ENCODE measurements around the gene ULK4. TPM values are rescaled to one million over a fixed set of nuclear protein-coding genes. Genes with fewer than 3 reads are reported as not detected.

Gene ULK4
- total RNA-seq, 1 experiment from 2014 or later, result 7.3 TPM

DNA sequence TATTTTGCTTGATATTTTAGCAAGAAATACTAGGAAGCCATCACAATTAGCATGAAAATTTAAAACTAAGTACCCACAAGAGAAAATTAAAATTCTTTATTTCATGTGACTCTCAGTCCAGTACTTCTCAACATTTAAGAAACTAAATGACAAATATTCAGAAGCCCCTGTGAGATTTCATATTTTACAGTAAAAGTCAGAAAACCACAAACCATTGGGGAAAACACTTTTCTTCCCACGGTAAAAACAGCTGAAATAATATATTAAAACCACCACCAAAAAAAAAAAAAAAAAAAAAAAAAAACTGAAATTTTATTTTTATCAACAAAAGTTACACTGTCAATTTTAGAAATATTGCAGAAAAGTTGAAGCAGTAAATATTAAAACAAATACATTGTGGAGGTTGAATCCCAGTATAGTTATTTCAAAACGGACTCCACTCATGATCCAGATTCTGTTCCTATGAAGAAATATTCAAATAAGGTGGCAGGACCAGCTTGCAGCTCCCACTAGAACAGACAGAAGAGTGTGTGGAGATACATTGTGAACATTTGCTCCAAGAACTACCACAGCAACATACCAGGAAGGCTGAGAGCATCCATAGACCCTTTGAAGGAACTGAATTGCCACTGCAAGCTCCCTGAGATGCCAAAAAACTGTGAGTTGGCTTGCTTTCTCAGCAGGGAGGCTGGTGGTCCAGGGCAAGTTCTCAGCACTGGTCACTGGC, 454.4 kb downstream of the ULK4 start:
- no peak for DNase-seq (ENCODE audit: low read depth)
- in situ Hi-C loops (cut with HindIII; ENCODE audit: low pct_unique_long_range_greater_than_20kb, low sequenced_read_pairs), result no loop called here

DNA sequence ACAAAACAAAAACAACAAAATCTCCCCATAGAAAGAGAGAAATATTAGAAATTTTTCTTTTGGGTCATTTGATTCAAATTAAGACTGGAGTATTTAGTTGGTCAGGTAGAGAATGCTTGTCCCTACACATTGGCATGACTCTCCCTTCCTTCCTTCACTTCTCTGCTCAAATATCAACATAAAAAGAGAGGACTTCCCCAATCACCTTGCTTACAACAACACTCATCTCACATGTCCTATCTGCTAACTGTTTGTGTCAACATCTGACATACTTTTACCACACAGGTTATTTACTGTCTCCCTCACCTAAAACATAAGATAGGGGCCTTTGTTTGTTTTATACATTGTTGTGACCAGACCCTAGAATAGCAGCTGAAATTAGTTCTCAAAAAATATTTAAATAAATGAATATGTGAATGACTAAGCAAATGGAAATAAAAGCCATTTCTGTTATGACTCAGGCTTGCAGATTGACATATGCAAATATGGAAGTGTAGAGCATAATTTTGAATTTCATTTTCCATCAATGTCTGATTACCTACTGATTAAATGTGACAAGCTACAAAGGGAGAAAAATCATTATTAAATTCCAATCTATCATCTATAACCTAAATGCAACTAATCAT, 457.8 kb downstream of the ULK4 start:
- no peak for DNase-seq (ENCODE audit: low read depth)
- in situ Hi-C loops (cut with HindIII; ENCODE audit: low pct_unique_long_range_greater_than_20kb, low sequenced_read_pairs), result no loop called here

DNA sequence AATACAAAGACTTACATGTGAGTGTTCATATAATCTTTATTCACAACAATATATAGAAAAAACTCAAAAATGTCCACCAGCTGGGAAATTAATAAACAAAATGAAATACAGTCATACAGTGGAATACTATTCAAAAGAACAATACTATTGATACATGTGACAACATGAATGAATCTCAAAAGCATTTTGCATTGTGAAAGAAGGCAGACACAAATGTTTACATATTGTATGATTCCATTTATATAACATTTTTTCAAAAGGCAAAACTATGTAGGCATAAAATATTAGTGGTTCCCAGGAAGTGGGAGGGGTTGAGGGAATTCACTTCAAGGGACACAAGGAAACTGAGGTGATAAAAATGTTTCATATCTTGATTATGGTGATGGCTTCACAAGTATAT, 459.4 kb downstream of the ULK4 start:
- in situ Hi-C loops (cut with HindIII; ENCODE audit: low pct_unique_long_range_greater_than_20kb, low sequenced_read_pairs), result no loop called here
- no peak for DNase-seq (ENCODE audit: low read depth)

DNA sequence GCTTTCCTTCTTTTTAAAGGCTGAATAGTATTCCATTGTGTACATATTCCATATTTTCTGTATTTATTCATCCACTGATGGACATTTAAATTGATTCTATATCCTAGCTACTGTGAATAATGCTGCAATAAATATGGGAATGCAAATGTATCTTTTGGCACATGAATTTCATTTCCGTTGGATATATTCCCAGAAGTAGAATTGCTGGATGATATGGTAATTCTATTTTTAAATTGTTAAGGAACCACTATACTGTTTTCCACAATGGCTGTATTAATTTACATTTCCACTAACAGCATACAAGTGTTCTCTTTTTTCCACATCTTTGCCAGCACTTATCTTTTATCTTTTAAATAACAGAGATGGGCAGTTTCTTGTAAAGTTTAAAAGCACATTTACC, 459.9 kb downstream of the ULK4 start:
- in situ Hi-C loops (cut with HindIII; ENCODE audit: low pct_unique_long_range_greater_than_20kb, low sequenced_read_pairs), result no loop called here
- no peak for DNase-seq (ENCODE audit: low read depth)

DNA sequence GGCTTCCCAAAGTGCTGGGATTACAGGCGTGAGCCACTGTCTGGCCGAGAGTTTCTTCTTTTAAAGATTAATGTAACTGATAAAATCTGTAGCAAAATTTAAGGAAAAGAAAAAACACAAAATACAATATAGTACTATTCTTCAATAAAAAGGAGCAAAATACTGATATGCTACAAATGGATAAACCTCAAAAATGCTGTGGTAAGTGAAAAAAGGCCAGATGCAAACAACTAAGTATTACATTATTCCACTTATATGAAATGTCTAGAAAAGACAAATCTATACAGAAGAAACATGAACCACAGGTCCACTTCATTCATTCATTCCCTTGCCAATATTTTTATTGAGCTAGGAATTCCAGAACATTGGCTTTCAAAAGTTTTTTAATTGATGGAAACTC, 463.1 kb downstream of the ULK4 start:
- no peak for DNase-seq (ENCODE audit: low read depth)
- in situ Hi-C loops (cut with HindIII; ENCODE audit: low pct_unique_long_range_greater_than_20kb, low sequenced_read_pairs), result no loop called here

DNA sequence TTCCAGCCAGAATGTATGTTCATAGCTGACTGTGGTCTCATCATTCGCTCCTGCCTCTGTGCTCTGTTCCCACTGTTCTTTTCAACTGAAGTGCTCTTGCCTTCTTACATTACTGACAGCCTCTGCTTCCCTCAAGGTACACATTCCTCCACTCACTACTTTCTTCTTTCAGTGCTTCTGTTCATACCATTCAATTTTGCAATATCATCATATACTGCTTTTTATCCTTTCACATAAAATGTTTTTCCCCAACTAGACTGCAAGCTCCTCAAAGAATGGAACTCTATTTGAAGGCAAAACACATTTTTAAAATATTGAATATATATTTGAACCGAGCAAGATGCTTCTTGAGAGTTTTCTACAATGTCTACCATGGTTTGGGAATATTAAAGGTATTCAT, 471.5 kb downstream of the ULK4 start:
- in situ Hi-C loops (cut with HindIII; ENCODE audit: low pct_unique_long_range_greater_than_20kb, low sequenced_read_pairs), result no loop called here
- no peak for DNase-seq (ENCODE audit: low read depth)

DNA sequence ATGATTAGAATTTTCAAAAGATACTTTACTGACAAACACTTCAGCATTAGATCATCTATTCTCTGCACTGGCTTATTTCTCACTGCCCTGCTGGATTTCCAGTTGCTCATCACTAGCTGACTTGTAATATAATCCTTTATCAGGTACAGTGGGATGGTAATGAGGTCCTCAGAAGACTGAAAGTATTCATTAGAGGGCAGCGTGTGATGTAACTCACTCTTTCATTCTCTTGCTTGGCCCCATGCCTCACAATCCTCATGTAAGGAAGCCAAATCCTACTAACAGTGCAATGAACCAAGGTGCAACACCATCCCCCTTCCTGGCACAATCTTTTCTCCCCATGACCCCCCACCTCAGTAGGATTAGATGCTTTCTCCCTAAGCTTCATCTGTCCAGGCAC, 472.7 kb downstream of the ULK4 start:
- no peak for DNase-seq (ENCODE audit: low read depth)
- in situ Hi-C loops (cut with HindIII; ENCODE audit: low pct_unique_long_range_greater_than_20kb, low sequenced_read_pairs), result no loop called here

DNA sequence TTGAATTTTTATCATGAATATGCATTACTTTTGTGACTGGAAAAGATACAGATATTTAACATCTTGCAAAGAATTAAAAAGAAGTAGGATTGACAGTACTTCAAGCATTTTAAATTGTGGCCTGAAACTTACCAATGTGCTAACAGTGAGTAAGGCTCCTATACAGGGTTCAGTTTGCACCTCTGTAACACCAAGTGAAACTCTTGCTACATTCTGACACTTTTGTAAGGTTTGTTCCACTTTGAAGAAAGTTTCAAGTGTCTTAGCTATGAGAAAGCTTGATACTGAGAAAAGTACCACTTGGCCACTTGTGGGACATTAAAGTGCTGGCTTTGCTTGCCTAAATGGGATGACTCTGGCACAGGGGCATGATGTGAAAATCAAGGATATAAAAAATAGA, 473.4 kb downstream of the ULK4 start:
- in situ Hi-C loops (cut with HindIII; ENCODE audit: low pct_unique_long_range_greater_than_20kb, low sequenced_read_pairs), result no loop called here
- no peak for DNase-seq (ENCODE audit: low read depth)

DNA sequence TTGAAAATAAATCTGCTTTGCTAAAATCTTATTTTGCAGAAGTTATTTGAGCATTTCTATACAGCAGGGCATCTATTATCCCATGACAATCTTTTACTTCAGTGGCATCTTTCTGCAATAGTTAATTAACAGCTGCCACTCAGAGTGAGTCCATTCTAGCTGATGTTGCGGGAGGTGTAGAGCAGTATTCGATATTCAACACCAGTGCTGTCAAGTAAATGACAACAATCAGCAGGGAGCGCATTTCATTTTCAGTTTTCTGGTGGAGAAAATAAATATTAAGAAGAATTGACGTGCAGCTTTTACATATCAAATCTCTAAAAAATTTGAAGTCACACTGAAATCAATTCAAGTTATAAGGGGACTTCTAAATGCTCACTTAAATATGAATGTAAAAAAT, 476.4 kb downstream of the ULK4 start:
- DNase-seq (ENCODE audit: low read depth), result no peak
- in situ Hi-C loops (cut with HindIII; ENCODE audit: low pct_unique_long_range_greater_than_20kb, low sequenced_read_pairs), result no loop called here

DNA sequence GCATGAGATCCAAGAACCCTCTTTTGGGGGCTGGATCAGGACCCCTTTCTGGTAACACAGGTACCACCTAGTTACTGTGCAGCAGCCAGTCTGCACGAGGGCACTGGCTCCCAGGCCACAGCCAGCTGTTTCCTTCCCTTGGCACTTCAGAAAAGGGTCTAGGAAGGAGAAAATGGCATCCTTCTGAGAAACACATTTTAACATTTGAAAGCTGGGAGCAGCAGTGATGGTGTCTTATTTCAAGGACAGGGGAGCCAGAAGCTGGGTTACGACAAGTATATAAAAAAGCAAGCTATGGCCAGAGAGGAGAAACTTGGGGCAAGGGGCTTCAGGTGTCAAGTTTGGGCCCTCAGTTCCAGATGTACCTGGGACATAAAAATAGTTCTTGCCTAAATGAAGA, 479.8 kb downstream of the ULK4 start:
- DNase-seq (ENCODE audit: low read depth), result no peak
- in situ Hi-C loops (cut with HindIII; ENCODE audit: low pct_unique_long_range_greater_than_20kb, low sequenced_read_pairs), result no loop called here

DNA sequence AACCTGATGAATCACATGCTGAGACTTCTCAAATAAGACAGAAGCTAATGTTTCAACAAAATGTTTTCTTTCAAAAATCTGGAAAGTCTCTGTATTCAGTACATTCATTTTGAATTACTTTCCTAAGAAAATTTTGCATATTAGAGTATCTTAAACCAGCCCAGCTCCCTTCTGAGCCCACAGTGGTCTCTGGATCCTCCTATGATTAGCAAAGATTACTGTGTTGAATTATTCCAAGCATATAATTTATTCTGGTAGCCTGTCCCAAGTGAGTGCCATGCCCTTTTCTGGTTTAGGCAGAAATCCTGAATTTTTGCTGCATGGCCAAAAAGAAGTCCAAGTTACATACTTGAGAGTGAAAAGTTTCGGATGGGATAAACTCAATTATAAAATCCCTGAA, 483.6 kb downstream of the ULK4 start:
- DNase-seq (ENCODE audit: low read depth), result no peak
- in situ Hi-C loops (cut with HindIII; ENCODE audit: low pct_unique_long_range_greater_than_20kb, low sequenced_read_pairs), result no loop called here

DNA sequence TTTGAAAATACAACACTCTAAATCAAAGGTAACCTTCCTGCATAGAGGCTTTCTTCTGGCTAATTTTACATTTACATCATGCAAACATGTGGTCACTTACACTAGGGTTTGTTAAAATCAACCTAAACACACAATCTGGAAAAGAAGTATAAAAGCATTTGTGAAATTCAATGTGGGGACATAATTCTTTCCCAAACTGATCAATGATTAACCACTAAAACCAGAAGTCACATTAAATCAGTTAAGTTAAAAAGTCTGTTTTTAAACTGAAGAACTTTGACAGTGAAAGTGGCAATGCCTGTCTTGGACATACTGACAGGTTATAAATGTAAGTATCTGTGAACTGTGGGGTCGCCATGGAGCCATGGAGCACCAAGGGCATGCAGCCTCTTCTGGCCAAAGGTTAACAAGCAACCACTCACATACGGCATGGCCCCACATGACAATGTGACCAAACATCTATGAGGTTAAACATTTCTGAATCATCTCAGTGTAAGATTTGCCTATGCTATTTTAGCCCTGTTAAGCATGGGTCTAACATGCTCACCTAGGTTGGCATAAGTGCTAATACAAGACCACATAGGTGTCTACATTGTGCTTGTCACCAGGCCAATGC, 484.4 kb downstream of the ULK4 start:
- DNase-seq (ENCODE audit: low read depth), result peak; percentile 4
- in situ Hi-C loops (cut with HindIII; ENCODE audit: low pct_unique_long_range_greater_than_20kb, low sequenced_read_pairs), result no loop called here

DNA sequence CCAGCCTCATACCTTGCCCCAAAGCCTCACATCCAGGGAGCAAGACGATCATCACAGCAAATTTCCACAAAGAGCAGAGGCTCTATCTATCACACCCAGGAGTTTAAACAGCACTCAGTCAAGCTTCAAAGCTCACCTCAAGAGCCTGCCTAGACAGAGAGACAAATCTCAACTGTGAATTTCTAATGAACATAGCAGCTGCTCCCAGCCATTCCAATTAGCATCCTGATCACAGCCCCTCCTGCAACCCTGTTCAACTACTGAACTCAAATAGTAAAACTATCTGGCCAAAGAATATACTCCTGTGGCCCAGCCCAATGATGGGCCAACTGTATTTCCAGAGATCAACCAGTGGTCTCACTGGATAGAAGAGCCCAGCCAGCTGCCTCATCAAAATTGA, 492.8 kb downstream of the ULK4 start:
- in situ Hi-C loops (cut with HindIII; ENCODE audit: low pct_unique_long_range_greater_than_20kb, low sequenced_read_pairs), result no loop called here
- DNase-seq (ENCODE audit: low read depth), result no peak

DNA sequence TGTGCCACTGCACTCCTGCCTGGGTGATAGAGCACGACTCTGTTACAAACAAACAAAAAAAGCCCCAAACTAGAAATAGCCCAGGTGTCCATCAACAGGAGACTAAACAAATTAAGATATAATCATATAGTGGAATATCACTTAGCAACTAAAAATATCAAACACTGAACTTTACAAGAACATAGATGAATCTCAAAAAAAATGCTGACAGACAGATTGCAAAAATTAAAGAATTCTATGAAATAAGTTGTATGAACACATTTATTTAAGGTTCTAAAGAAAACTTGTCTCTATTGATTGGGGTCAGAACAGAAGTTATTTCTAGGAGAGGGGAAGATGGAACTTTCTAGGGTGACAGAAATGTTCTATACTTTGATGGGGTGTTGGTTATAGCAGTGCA, 494.4 kb downstream of the ULK4 start:
- in situ Hi-C loops (cut with HindIII; ENCODE audit: low pct_unique_long_range_greater_than_20kb, low sequenced_read_pairs), result no loop called here
- DNase-seq (ENCODE audit: low read depth), result no peak

DNA sequence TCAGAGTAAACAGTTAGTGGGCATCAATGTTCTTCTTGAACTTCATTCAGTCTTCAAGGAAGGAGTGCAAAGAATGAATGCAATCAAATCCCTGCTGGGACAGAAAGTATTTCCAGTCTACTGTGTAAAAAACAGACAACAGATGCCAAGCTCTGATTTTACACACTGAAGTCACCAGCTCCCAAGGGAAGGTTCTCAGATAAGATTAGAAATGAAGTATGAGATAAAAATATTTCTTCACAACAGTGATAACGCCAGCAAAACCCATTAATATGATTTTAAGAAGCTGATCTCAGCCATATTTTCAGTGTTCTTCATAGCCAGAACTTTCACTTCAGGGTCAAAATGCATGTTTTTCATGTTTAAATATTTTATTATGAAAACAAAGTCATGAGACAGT, 497.0 kb downstream of the ULK4 start:
- no peak for DNase-seq (ENCODE audit: low read depth)
- in situ Hi-C loops (cut with HindIII; ENCODE audit: low pct_unique_long_range_greater_than_20kb, low sequenced_read_pairs), result no loop called here

DNA sequence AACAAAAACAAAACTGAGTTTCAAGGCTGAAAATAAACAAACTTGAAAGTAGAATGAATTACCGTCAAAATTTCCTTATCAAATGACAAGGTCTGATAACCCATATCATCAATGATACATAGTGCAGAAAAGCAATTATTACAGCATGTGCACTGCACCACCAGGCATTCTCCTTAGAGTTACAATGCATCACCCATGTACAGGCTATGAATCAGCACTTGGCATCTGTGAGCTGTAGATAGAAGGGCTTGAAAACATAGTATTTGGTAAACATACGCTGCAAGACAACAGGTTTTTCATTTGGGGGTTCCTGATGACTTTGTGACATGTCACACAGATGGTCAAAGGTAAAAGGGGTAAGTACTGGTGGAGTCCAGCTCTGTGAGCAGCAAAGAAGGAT, 497.5 kb downstream of the ULK4 start:
- no peak for DNase-seq (ENCODE audit: low read depth)
- in situ Hi-C loops (cut with HindIII; ENCODE audit: low pct_unique_long_range_greater_than_20kb, low sequenced_read_pairs), result no loop called here

DNA sequence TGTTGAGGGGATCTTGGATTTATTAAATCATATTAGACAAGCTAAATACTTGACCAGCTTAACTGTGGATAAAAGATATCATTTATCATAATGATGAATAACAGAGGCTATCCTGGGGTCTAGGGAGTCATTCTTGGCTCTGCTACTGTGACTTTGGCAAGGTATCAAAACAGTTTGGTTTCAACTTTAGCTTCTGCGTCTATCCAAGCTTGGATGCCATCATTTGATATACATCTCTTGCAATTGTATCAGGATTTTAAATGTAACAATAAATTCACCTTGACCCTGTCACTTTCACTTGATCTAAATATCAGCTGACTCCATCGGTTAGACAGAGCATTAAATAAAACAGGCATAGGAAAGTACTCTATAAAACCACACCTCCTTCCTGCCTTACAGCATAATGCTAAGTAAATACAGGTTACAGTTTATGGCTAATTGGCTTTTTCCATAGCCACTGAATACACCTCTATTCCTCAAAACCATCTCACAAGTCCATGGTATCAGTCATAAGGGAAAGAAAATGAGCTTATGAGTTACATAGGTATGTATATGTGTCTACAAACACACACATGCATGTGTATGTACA, 499.7 kb downstream of the ULK4 start:
- no peak for DNase-seq (ENCODE audit: low read depth)
- in situ Hi-C loops (cut with HindIII; ENCODE audit: low pct_unique_long_range_greater_than_20kb, low sequenced_read_pairs), result no loop called here

DNA sequence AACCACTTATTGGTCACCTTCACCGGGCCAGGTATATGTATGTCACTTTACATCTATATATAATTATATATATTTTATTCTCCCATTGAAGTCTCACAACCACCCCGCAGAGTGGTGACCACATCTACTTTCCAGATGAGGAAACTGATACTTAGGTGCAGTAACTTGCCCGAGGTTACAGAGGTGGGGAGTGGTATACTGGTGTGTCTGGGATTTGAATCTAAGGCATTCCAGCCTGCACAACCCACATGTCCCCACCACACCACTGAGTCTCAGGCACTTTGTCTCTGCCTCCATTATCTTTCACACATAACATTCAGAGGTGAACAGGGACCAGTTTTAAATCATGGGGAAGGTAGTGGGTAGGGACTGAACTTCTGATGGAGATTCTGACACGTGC, 501.2 kb downstream of the ULK4 start:
- DNase-seq (ENCODE audit: low read depth), result no peak
- in situ Hi-C loops (cut with HindIII; ENCODE audit: low pct_unique_long_range_greater_than_20kb, low sequenced_read_pairs), result no loop called here

DNA sequence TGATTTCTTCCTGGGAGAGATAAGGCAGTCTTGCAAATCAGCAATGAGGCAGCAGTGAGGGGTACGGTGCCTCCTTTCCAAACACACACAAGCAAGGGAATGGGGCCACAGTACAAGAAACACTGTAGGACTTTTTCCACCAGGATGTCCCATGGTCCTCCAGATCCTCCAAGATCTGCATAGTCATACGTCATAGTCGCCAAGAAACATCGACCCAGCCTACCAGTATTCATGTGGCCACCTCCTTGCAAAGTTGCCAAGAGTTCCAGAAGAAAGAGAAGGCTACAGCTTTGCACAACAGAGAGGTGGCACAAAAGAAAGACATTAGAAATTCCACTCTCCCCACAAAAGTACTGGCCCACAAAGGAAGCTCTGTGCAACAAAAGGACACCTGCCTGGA, 504.7 kb downstream of the ULK4 start:
- in situ Hi-C loops (cut with HindIII; ENCODE audit: low pct_unique_long_range_greater_than_20kb, low sequenced_read_pairs), result no loop called here
- no peak for DNase-seq (ENCODE audit: low read depth)

DNA sequence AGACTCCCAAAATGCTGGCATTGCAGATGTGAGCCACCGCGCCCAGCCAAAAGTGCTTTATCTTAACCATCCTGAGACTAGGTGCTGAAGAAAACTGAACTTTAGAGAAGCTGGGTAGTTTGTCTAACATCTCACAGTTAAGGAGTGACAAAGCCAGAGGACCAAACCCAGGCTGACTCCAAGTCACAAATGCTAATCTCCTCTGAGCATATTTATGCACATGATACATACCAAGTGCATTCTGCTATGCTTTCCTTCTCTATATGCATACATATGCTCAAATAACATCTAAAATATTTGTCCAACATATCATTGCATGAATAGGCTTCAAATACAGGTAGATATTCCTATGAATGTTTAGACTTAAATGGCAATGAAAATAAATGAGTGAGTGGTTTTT, 505.7 kb downstream of the ULK4 start:
- in situ Hi-C loops (cut with HindIII; ENCODE audit: low pct_unique_long_range_greater_than_20kb, low sequenced_read_pairs), result no loop called here

More for the DNA sequence above, 505.7 kb downstream of the ULK4 start:
- no peak for DNase-seq (ENCODE audit: low read depth)
